Memory B cell (primary cell): ENCODE data around the gene MDM1.

ENCODE experiments used
- ATAC-seq: fragments of 150-1000 bp; cut with Tn5 transposase; 2 replicates; pipeline ENCODE4 v1.10.0; 2021; ENCODE audit warnings: low read depth, mild to moderate bottlenecking, moderate library complexity
- DNase-seq, 2 donors: peaks; one replicate each; pipeline ENCODE4 v3.0.0; 2022; ENCODE audit warnings: low spot score in 2 of 2
- H3K27ac Mint-ChIP-seq: one replicate; pipeline ENCODE4 v1.8.0; 2022; ENCODE audit warnings: mild to moderate bottlenecking, moderate library complexity, mixed read lengths
- H3K27me3 Mint-ChIP-seq: one replicate; pipeline ENCODE4 v1.8.0; 2022; ENCODE audit warnings: mixed read lengths
- H3K36me3 Mint-ChIP-seq: one replicate; pipeline ENCODE4 v1.8.0; 2022; ENCODE audit warnings: mild to moderate bottlenecking, mixed read lengths
- H3K4me1 Mint-ChIP-seq: one replicate; pipeline ENCODE4 v1.8.0; 2022; ENCODE audit warnings: mixed read lengths
- H3K4me3 Mint-ChIP-seq: one replicate; pipeline ENCODE4 v1.8.0; 2022; ENCODE audit warnings: mild to moderate bottlenecking, moderate library complexity, mixed read lengths
- H3K9me3 Mint-ChIP-seq: one replicate; pipeline ENCODE4 v1.8.0; 2022; ENCODE audit warnings: mixed read lengths

Gene MDM1

GRCh38 chr12:68324531-68324930 is 7.6 kb downstream of the MDM1 start:
- Mint-ChIP-seq H3K4me1 (peaks cover 10% of the 10 kb centered on the region), H3K9me3 (no peaks in the 10 kb centered on the region), H3K4me3 (no peak overlapping the region), H3K27me3 (no peaks in the 10 kb centered on the region), H3K36me3 (peaks cover 17% of the 10 kb centered on the region), H3K27ac (no peak overlapping the region)
- no peak for DNase-seq
- no peak for ATAC-seq

GRCh38 chr12:68321140-68321539 is 11.0 kb downstream of the MDM1 start:
- Mint-ChIP-seq H3K4me1 (peaks cover 3% of the 10 kb centered on the region), H3K27me3 (no peaks in the 10 kb centered on the region), H3K4me3 (no peak overlapping the region), H3K36me3 (peaks cover 7% of the 10 kb centered on the region), H3K9me3 (no peaks in the 10 kb centered on the region), H3K27ac (no peak overlapping the region)
- DNase-seq (no peak), ATAC-seq (no peak)

DNA sequence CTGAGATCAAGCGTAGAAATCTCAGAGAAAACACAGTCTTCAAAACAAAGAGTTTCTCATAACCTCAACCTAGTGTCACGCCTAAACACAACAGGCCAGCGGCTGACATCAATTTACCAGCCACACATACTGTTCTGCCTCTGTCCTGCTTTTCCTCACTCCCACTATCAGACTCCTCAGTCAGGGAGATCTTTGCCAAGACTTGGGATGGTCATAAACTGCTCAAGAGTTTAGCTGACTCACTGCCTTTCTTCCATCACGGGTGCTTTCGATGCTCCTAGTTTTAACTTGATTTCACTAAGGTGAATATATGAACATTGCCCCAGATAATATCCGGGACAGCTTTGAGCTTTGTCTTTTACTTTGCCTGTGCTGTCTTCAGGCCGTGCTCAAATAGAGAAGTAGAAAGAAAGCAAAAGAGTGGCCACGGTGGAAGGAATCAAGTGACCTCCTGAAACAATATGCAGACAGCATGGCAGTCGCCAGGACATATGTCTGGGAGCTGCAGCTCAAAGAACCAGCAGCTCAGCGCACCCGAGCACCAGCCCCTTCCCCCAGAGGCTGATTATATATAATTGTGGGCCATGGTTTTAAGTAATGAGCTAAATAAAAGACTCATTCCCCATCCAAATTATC is 12.1 kb downstream of the MDM1 start:
- no peak for ATAC-seq
- H3K4me1 Mint-ChIP-seq: peaks cover 3% of the 10 kb centered on the region
- H3K9me3 Mint-ChIP-seq: no peaks in the 10 kb centered on the region
- H3K36me3 Mint-ChIP-seq: peaks cover 5% of the 10 kb centered on the region
- no peak overlapping the region for H3K4me3 Mint-ChIP-seq
- DNase-seq: no peak
- H3K27ac Mint-ChIP-seq: peak overlapping the region; percentile 42
- no peaks in the 10 kb centered on the region for H3K27me3 Mint-ChIP-seq

DNA sequence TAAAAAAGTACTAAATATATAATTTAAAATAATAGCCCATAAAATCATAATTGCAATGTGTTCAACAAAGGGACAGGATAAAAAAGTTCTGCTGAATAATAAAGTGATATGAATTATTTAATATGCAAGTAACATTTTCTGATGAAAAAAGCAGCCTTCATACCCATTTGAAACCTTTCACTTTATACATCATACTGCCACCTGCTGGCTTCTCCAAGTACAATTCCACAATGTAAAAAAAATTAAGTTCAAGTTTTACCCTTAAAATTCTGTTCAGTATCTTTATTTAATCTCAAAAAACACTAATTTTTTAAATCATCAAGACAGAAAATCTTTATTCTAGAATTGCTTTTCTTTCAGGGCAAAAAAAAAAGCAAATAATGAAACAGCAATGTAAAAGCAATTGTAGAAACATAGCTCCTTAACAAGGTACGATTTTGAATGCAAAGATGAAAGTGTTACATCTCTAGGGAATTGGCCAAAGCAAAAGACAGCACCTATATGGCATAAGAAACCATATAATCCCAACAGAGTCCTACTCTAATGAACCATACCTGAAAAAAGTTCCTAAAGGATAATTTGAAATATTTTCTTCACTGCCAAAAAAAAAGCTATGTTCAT is 15.0 kb downstream of the MDM1 start:
- ATAC-seq: no peak
- H3K27ac Mint-ChIP-seq: no peak overlapping the region
- peak; percentile 30 to 52 for DNase-seq

DNA sequence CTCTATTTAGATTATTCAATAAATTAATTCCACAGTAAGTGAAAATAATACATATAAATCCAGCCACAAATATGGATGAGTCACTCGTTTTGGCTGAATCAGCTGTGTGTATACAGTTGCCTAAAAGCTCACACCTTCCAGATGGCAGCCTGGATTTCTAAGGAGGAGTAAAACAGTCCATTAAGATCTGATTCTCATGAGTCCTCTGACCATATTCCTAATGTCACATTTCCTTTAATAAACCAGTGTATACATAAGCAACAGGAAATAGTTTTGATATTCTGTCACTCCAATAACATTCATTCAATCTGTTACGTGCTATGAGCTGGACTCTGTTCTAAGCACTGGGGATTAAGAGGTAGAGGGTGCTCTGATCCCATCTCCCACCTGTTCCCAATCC is 21.8 kb downstream of the MDM1 start:
- H3K27me3 Mint-ChIP-seq: no peaks in the 10 kb centered on the region
- ATAC-seq: no peak
- no peak overlapping the region for H3K27ac Mint-ChIP-seq
- H3K4me3 Mint-ChIP-seq: no peak overlapping the region
- no peak for DNase-seq
- H3K9me3 Mint-ChIP-seq: peaks cover 1% of the 10 kb centered on the region
- peaks cover 9% of the 10 kb centered on the region for H3K4me1 Mint-ChIP-seq
- H3K36me3 Mint-ChIP-seq: peaks cover 30% of the 10 kb centered on the region

More for the DNA sequence above, 15.0 kb downstream of the MDM1 start:
- Mint-ChIP-seq H3K36me3 (peaks cover 9% of the 10 kb centered on the region), H3K4me1 (no peaks in the 10 kb centered on the region), H3K9me3 (no peaks in the 10 kb centered on the region), H3K4me3 (no peak overlapping the region), H3K27me3 (no peaks in the 10 kb centered on the region)

DNA sequence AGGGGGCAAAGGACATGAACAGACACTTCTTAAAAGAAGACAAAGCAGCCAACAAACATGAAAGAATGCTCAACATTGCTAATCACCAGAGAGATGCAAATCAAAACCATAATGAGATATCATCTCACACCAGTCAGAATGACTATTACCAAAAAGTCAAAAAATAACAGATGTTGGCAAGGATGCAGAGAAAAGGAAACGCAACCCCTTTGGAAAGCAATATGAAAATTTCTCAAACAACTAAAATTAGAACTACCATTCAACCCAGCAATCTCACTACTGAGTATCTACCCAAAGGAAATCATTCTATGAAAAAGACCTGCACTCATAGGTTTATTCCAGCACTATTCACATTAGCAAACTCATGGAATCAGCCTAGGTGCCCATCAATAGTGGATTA is 25.6 kb downstream of the MDM1 start:
- peaks cover 37% of the 10 kb centered on the region for H3K36me3 Mint-ChIP-seq
- no peaks in the 10 kb centered on the region for H3K27me3 Mint-ChIP-seq
- H3K4me3 Mint-ChIP-seq: no peak overlapping the region
- DNase-seq (no peak), ATAC-seq (no peak)
- peak overlapping the region; percentile 46 for H3K27ac Mint-ChIP-seq
- H3K9me3 Mint-ChIP-seq: peaks cover 1% of the 10 kb centered on the region
- peaks cover 13% of the 10 kb centered on the region for H3K4me1 Mint-ChIP-seq

DNA sequence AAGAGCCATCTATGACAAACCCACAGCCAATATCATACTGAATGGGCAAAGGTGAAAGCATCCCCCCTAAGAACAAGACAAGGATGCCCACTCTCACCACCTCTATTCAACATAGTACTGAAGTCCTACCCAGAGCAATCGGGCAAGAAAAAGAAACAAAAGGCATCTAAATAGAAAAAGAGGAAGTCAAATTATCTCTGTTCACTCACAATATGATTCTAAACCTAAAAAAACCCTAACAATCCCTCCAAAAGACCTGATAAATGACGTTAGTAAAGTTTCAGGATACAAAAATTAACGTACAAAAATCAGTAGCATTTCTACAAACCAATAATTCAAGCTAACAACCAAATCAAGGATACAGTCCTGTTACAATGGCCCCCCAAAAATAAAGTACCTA is 26.9 kb downstream of the MDM1 start:
- Mint-ChIP-seq H3K4me1 (peaks cover 14% of the 10 kb centered on the region), H3K27me3 (no peaks in the 10 kb centered on the region), H3K4me3 (no peak overlapping the region), H3K36me3 (peaks cover 50% of the 10 kb centered on the region), H3K27ac (peak overlapping the region; percentile 46), H3K9me3 (peaks cover 2% of the 10 kb centered on the region)
- no peak for DNase-seq
- peak; percentile 42 for ATAC-seq

DNA sequence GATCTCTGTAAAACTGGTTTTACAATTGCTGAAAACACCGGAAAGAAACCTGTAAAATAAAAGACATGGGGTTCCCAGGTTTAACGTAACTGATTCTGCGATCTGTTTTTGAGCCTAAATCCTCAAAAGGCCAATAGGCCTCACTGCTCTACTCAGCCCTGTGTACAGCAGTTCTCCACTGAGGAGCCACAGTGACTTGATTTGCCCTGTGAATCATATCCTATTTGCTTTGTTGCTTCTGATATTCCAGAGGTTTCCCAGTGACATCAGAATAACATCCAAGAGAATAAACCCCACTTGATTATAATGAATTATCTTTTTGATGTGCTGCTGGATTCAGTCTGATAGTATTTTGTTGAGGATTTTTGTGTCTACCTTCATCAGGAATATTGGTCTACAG is 27.5 kb downstream of the MDM1 start:
- no peak overlapping the region for H3K4me3 Mint-ChIP-seq
- H3K9me3 Mint-ChIP-seq: peaks cover 3% of the 10 kb centered on the region
- H3K27me3 Mint-ChIP-seq: no peaks in the 10 kb centered on the region
- peak overlapping the region; percentile 46 for H3K27ac Mint-ChIP-seq
- H3K4me1 Mint-ChIP-seq: peaks cover 16% of the 10 kb centered on the region
- DNase-seq (no peak), ATAC-seq (no peak)
- peaks cover 56% of the 10 kb centered on the region for H3K36me3 Mint-ChIP-seq

GRCh38 chr12:68303850-68304249 is 28.3 kb downstream of the MDM1 start:
- no peak for ATAC-seq
- DNase-seq: no peak
- Mint-ChIP-seq H3K9me3 (peaks cover 5% of the 10 kb centered on the region), H3K4me3 (no peak overlapping the region), H3K27me3 (no peaks in the 10 kb centered on the region), H3K36me3 (peaks cover 59% of the 10 kb centered on the region), H3K27ac (no peak overlapping the region), H3K4me1 (peaks cover 16% of the 10 kb centered on the region)

- no peak for DNase-seq
- Mint-ChIP-seq H3K27me3 (no peaks in the 10 kb centered on the region), H3K4me1 (peaks cover 4% of the 10 kb centered on the region), H3K4me3 (no peak overlapping the region), H3K27ac (no peak overlapping the region), H3K9me3 (peaks cover 4% of the 10 kb centered on the region), H3K36me3 (peaks cover 38% of the 10 kb centered on the region)
- no peak for ATAC-seq
Observed at GRCh38 chr12:68297929-68298328, 34.2 kb downstream of the MDM1 start.

DNA sequence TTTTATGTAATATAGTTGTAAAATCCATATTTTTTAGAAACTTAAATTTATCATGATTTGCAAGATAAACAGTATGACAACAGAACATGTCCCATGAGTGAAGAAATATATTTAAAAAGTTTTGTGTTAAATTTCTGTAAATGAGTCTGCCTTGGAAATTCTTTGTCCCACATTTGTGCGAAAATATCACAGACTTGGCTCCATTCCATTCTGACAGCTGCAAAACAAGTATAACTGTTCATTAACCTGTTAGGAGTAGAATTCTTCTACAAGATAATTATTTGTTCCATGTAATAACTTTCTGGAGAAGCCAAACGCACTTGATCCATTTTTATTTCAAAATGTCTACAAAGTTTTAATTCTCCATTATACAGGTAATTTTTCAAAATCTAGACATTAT is 37.9 kb downstream of the MDM1 start:
- no peak overlapping the region for H3K27ac Mint-ChIP-seq
- DNase-seq (no peak), ATAC-seq (no peak)
- H3K9me3 Mint-ChIP-seq: peaks cover under 1% of the 10 kb centered on the region
- no peaks in the 10 kb centered on the region for H3K27me3 Mint-ChIP-seq
- H3K4me1 Mint-ChIP-seq: peaks cover 7% of the 10 kb centered on the region
- no peak overlapping the region for H3K4me3 Mint-ChIP-seq
- peaks cover 10% of the 10 kb centered on the region for H3K36me3 Mint-ChIP-seq

DNA sequence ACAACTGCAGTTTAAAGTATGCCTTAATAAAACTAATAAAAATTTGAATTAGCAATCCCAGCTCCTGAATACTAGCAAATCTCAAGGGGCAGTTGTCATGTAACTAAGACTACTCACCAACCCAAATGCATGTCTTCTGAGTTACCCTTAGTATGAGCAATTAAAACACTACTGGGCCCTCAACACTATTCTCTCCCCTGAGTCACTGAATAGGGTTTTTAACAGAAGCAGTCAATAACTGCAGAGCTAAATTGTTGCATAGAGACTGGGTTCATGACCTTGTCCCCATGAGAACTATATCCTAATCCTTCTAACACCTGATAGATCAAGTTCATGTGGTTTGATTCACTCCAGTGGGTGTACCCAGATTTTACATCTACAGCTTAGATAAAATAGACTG is 38.8 kb downstream of the MDM1 start:
- Mint-ChIP-seq H3K36me3 (peaks cover 7% of the 10 kb centered on the region), H3K4me3 (no peak overlapping the region), H3K27me3 (no peaks in the 10 kb centered on the region), H3K4me1 (peaks cover 7% of the 10 kb centered on the region), H3K27ac (no peak overlapping the region), H3K9me3 (no peaks in the 10 kb centered on the region)
- ATAC-seq (no peak), DNase-seq (no peak)

DNA sequence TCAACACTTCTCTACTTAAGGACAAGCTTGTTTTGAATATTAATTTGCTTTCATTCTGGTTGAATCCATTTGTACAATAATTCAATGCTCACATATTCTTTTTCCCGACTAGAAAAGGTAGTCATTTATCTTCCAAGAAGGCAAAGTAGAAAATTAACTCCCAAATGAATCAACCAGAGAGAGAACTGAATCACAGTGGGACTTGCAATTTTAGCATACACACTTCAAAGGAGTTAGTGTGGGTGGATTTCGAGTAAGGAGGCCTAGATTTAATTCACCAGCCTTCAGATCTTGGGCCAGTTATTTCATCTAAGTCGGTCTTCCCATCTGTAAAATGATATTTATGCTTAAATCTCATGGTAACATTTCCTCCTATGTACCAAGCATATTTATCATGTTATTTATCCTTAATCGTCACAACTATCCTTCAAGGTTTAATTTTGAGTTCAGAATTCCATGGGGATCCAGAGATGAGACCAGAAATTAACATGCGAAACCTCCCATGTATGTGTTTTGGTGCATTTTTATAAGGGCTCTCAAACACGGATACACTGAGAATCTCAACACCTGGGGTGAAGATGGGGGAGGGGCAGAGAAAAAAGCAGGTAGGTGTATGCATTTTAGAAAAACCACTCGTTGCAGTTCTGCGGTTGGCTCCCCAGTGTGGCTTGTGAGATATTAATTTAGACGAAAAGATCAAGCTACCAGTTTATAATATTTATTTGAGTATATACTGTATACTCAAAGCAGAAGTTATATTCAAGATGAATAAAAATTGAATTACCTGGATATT is 39.8 kb downstream of the MDM1 start:
- H3K4me3 Mint-ChIP-seq: no peak overlapping the region
- no peak overlapping the region for H3K27ac Mint-ChIP-seq
- H3K36me3 Mint-ChIP-seq: peaks cover 7% of the 10 kb centered on the region
- ATAC-seq (no peak), DNase-seq (no peak)
- H3K27me3 Mint-ChIP-seq: no peaks in the 10 kb centered on the region
- H3K4me1 Mint-ChIP-seq: peaks cover 7% of the 10 kb centered on the region
- H3K9me3 Mint-ChIP-seq: no peaks in the 10 kb centered on the region

GRCh38 chr12:68291396-68292036 is 40.6 kb downstream of the MDM1 start:
- Mint-ChIP-seq H3K27ac (no peak overlapping the region), H3K4me3 (no peak overlapping the region), H3K4me1 (peaks cover 7% of the 10 kb centered on the region), H3K9me3 (no peaks in the 10 kb centered on the region), H3K36me3 (peaks cover 5% of the 10 kb centered on the region), H3K27me3 (no peaks in the 10 kb centered on the region)
- DNase-seq (no peak), ATAC-seq (no peak)
